NCI-H1048 (cell line): Measurements from ENCODE around the gene EPS8L2.
"Not testable (repeated sequence)": the region's sequence is repeated elsewhere in the genome, so short reads cannot be mapped to it uniquely, and the experiment has no call there.

Experiments used
- DNase-seq: peaks from one replicate; lab custom pipeline; 2025; lab: John Stamatoyannopoulos, UW

Gene EPS8L2

DNA sequence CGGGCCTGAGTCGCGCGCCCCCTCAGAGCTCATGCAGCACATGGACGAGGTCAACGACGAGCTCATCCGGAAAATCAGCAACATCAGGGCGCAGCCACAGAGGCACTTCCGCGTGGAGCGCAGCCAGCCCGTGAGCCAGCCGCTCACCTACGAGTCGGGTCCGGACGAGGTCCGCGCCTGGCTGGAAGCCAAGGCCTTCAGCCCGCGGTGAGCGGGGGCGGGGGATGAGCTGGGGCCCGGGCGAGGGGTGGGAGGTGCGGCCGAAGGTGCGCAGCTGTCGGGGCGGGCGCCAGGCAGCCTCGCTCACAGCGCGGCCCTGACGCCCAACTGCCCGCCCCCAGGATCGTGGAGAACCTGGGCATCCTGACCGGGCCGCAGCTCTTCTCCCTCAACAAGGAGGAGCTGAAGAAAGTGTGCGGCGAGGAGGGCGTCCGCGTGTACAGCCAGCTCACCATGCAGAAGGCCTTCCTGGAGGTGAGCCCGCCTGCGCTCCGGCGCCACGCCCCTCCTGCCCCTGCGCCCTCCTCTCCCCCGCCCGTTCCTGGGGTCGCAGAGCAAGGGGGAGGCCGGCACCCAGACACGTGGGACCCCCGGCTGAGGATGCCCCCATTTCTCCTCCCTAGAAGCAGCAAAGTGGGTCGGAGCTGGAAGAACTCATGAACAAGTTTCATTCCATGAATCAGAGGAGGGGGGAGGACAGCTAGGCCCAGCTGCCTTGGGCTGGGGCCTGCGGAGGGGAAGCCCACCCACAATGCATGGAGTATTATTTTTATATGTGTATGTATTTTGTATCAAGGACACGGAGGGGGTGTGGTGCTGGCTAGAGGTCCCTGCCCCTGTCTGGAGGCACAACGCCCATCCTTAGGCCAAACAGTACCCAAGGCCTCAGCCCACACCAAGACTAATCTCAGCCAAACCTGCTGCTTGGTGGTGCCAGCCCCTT is 20.5 kb downstream of the EPS8L2 start:
- DNase-seq = no peak

DNA sequence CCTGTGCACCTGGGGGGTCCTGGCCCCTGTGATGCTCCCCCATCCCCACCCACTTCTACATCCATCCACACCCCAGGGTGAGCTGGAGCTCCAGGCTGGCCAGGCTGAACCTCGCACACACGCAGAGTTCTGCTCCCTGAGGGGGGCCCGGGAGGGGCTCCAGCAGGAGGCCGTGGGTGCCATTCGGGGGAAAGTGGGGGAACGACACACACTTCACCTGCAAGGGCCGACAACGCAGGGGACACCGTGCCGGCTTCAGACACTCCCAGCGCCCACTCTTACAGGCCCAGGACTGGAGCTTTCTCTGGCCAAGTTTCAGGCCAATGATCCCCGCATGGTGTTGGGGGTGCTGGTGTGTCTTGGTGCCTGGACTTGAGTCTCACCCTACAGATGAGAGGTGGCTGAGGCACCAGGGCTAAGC is 21.3 kb downstream of the EPS8L2 start:
- DNase-seq = no peak

DNA sequence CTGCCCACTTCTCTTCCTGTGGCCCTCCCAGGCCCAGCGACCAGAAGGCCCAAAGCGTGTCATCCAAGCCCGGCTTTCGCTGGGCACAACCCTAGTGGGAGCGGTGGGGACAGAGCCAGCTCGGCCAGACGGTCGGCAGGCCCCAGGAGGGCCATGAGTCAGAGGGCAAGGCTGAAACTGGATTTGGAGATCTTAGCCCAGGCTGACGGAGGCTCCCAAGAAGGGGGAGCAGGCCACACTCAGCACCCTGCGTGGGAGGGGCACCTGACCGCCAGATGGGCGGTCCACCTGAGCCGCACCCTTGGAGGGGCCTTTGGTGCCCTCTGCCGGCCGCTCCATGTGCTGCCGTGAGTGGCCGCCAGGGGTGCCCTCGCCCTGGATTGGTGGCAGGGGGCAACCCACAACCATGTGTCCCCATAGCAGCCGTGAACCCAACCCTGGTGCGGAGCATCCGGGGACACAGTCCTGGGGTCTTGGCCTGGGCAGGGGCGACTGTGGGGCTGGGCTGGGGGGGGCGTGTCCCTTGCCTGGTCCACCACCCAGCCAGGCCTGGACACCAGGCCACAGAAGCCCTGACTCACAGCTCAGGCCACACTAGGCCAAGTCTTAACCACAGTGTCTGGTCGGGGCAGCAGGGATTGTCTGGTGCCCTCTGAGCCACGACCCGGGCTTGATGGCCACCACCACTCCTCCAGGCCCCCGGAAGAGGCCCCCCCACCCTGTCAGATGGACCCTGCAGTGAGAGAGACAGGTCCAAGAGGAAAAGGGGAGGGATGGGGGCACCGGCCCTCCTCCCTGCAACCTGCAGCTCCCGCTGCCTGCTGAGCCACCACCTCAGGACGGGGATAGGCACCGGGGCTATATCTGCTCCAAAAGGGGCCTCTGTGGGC is 22.1 kb downstream of the EPS8L2 start:
- no peak for DNase-seq

DNA sequence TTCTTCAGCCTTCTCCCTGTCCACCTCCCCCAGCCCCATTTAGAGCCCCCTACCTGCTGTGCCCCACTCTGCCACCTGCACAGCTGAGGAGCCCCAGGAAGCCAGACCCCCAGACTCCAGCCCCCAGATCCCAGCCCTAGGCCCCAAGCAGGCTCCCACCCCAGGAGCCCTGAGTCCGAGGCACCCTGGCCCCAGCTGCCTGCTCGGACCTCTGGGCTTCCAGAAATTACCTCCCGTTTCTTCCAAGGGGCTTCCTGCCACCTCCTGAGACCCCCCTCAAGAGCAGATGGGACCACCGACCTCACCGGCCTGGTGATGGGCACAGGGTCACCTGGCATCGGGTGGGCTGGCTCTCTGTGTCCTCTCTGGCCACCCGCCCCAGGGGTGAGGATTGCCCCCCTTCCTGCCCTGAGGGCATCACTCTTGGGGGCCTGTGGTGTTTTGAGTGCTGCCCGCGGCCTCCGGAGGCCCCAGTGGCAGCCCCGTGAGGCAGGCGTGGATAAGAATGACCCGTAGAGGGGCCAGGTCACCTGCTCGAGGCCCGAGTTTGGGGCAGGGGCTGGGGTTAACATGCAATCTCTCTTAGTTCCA is 23.0 kb downstream of the EPS8L2 start:
- DNase-seq = no peak

DNA sequence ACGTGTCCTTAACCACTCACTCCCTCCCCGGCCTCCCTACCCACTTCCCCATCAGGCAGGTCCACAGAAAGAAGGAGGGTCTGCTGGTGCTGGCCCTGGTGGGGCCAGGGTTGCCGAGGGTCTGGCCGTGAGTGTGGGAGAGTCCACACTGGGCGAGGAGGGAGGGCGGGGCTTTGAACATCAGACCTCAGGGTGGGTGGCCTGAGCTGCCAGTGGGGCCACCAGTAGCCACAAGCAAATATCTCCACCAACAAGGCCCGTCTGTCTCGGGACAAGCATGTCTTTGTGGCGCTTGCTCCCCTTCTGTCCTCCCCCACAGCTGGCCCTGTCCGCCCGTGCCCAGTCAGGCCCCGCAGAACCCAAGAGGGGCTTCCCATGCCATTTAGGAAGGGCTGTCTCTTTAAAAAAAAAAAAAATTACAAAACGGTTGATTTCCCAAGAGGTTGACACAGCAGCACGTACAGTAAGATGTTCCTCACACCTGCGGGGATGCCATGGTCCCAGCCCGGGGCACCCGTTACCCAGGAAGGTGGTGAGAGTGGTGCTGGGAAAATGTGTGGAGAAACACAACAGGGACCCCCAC is 23.6 kb downstream of the EPS8L2 start:
- no peak for DNase-seq

DNA sequence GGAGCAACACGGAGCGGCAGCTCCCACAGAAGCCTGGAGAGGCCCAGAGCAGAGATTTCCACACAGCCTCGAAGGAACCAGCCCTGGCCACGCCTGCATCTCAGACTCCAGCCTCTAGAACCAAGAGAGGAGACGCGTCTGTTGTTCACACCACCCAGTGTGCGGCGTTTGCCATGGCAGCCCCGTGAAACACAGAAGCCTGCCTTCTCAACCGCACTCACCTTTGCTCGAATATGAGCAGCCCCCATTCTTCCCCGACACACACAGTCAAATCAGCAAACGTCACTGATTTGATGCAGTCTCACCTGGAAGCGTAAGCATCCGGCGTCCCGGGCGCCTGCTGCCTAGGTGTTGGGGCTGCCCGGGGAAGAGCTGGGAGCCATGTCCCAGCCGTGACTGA is 27.0 kb downstream of the EPS8L2 start:
- DNase-seq = no peak

DNA sequence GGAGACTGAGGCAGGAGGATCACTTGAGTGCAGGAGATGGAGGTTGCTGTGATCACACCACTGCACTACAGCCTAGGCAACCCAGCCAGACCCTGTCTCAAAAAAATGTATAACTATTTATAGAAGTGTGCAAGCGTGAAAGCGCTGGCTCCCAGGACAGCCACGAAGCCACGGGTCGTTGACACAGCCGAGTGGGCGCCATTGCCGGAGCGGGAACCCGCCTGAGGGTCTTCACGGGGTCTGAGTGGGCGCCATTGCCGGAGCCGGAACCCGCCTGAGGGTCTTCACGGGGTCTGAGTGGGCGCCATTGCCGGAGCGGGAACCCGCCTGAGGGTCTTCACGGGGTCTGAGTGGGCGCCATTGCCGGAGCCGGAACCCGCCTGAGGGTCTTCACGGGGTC is 28.5 kb downstream of the EPS8L2 start:
- not testable (repeated sequence) for DNase-seq

DNA sequence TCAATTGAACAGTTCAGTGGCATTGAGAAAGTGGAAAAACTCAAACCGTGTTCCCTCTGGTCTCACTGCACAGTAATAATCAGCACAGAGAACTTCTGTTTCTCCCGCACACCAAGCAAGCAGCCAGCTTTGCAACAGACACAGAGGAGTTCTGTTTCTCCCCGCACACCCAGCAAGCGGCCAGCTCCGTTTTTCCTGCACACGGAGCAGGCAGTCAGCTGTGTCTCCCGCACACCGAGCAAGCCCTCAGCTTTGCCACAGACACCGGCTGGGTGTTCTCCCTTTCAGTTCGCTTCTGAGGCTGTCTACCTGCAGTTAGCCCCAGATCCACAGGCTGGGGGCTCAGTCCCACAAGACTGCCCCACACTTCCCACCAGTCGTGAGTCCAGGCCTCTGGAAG is 31.3 kb downstream of the EPS8L2 start:
- no peak for DNase-seq

DNA sequence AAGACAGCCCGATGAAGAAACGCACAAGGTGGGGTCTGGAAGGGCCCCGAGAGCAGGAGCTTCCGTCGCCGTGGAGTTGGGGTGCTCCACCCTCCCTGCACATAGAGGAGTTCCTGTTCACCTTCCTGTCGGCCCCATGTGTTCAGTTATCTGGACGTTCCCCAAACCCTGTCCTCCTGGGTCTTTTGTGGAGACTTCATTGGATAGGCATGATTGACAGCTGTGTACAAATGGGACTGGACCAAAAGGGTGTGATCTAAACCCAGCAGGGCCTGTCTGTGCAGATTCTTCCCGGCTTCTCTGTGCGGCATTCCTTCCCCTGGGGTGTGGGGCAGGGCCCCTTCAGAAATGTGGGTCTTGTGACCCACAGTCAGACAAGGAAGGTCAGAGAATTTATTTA is 31.9 kb downstream of the EPS8L2 start:
- DNase-seq = not testable (repeated sequence)

DNA sequence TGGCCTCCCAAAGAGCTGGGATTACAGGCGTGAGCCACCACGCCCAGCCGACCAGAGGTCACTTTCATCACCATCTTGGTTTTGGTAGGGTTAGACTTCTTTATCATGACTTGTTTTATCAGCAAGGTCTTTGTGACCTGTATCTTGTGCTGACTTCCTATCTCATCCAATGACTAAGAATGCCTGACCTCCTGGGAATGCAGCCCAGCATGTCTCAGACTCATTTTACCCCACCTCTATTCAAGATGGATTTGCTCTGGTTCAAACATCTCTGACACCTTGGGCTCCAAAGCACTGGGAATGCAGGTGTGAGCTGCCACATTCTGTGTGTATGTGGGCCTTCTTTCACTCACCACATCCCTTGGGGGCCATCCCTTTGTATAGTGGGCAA is 36.1 kb downstream of the EPS8L2 start:
- no peak for DNase-seq

DNA sequence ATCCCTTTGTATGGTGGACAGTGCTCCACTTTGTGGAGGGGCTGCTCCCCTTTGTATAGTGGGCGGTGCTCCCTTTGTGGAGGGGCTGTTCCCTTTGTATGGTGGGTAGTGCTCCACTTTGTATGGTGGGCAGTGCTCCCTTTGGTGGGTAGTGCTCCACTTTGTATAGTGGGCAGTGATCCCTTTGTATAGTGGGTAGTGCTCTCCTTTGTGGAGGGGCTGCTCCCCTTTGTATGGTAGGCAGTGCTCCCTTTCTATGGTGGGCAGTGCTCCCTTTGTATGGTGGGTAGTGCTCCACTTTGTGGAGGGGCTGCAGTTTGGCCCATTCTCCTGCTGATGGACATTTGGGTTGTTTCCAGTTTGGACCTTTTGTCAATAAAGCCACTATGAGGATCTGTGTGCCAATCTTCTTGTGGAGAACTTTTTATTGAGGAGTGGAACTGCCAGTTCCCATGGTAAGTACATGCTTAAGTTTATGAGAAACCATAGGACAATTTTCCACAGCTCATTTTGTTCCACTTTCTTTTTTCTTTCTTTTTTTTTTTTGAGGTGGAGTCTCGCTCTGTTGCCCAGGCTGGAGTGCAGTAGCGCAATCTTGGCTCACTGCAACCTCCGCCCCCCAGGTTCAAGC is 36.7 kb downstream of the EPS8L2 start:
- no peak for DNase-seq

DNA sequence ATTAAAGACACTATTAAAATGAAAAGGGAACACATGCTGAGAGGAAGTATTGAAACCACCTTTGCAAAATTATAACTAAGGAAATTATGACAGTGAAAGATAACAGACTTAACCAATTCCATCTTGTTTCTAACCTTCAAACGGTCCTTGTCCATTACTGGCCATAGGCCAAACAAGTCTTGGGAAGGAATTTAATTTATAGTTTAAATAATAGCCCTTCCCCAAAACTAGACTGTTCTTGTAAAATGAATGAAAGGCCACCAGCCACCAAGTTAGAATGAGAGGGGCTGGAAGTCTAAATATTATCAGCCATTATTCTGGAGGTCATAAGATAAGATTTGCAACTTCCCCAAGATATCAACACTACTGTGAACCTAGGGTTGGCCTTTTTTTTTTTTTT is 39.4 kb downstream of the EPS8L2 start:
- DNase-seq = no peak

DNA sequence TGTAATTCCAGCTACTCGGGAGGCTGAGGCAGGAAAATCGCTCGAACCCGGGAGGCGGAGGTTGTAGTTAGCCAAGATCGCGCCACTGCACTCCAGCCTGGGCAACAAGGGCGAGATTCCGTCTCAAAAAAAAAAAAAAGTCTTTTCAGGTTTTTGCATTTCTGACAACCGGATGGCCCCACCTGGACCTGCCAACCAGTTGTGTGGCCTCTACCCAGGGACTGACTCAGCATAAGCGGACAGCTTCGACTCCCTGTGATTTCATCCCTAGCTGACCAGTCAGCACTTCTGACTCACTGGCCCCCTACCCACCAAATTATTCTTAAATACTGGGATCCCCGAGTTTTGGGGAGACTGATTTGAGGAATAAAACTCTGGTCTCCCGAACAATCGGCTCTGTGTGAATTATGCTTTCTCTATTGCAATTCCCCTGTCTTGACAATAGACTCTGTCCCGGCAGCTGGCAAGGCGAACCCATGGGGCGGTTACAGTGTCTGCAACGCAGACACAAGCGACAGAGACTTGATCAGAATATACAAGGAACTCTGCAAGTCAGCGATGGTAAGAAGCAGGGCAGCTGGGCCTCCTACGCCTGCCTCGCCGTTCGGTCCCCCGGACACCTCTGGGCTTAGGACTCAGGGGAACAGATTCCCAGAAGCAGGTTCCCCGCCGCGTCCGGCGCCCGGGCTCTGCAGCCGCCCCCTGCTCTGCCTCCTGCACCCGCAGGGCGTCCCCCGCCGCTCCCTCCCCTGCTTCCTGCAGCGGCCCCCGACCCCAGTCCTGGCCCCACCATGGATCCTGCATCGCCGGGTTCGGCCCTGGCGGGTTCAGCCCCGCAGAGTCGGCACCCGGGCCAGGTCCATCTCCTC is 40.5 kb downstream of the EPS8L2 start:
- DNase-seq = no peak

DNA sequence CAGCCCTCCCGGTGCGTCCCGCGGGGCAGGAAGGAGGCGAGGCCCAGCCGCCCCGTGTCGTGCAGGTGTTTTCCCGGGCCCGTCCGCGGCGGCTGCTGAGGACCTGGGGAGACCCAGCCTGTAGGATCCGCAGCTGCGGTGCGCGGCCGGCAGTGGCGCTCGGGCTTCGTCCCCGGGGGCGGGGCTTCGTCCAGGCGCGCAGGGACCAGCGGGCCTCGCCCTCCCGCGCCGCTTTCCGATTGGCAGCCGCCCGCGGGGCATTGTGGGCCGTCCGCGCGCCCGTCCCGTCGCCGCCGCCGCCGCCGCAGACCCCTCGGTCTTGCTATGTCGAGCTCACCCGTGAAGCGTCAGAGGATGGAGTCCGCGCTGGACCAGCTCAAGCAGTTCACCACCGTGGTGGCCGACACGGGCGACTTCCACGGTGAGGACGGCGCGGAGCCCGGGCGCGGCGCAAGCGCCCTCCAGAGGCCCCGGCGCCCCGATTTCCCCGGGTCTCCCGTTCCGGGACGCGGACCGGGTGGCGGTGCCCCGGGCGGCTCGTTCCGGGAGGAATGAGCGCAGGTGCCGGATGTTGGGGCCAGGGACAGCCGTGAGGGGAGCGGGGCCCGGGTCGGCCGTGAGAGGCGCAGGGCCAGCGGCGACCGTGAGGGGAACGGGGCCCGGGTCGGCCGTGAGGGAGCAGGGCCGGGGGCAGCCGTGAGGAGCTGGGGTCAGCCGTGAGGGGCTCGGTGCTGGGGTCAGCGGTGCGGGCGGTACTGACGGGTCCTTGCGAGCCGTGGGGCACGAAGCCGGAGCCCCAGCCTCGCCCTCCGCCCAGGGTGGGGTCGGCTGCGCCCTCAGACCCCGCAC is 41.4 kb downstream of the EPS8L2 start, which contains the start of gene TALDO1:
TSS of gene TALDO1 (plus strand) at position 307 of the 849 bp plus-strand sequence. CDS start at position 325, 18 bp downstream.
- peak; percentile 90 for DNase-seq

DNA sequence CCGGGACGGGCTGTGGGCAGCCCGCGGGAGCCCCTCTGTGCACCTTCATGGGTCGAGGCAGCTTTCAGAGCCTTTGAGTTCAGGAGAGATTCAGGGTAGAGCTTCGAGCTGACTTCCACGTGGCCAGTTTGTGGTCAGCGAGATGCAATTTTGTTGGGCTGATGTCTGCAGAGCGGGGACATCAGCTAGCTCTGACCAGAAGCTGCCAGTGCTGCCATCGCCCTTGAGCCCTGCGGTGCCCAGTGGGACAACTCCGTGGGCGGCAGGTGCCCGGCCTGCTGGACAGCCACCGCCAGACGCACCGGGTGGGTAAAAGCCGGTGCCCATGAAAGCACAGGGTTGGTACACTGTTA is 42.0 kb downstream of the EPS8L2 start:
- no peak for DNase-seq

DNA sequence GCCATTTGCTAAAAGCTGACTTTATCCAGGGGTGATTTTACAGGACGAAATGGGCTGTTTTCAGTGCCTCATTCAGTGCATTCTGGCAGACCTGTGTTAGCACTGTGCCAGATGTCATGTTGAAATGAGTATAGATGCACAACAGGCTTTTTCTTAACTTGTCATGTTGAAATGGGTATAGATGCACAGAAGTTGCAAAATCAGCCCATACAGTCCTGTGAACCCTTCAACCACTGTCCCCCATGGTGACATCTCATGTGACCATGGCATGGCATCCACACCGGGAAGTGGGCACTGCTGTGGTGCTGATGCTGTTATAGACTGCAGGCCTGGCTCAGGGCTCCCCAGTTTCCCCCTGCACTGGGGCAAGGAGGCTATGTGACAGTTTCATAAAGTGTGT is 43.7 kb downstream of the EPS8L2 start:
- no peak for DNase-seq

DNA sequence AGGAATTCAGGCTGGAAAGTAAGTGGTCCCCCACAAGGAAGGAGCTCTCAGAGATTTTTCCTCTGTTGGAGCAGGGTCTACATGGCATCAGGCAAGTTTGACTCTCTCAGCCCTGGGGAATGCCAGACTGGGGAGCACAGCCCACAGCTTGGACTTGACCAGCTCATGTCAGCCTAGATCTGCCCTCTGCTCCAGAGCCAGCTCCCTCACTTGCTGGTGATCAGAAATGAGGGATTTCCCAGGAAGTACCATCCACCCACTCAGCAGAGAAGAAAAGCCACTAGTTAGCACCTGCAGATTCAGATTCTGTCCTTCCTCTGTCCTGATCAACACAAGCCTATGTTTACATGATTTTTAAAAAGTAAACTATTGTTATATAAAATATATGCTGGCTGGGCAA is 54.2 kb downstream of the EPS8L2 start:
- no peak for DNase-seq

DNA sequence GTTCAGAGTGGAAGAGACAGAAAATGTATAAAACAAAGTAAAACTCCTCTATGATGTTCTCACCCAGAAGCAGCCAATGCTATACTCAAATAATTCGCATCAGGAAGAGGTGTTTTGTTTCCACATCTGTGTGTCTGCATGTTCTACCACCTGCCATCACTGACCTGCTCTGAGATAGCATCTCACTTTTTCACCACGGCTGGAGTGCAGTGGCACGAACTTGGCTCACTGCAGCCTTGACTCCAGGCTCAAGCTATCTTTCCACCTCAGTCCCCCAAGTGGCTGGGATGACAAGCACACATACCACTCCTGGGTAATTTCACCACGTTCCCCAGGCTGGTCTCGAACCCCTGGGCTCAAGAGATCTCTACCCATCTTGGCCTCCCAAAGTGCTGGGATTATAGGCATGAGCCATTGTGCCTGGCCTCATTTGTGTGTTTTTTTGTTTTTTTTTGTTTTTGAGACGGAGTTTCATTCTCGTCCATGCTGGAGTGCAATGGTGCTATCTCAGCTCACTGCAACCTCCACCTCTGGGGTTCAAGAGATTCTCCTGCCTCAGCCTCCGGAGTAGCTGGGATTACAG is 55.6 kb downstream of the EPS8L2 start:
- DNase-seq = no peak

DNA sequence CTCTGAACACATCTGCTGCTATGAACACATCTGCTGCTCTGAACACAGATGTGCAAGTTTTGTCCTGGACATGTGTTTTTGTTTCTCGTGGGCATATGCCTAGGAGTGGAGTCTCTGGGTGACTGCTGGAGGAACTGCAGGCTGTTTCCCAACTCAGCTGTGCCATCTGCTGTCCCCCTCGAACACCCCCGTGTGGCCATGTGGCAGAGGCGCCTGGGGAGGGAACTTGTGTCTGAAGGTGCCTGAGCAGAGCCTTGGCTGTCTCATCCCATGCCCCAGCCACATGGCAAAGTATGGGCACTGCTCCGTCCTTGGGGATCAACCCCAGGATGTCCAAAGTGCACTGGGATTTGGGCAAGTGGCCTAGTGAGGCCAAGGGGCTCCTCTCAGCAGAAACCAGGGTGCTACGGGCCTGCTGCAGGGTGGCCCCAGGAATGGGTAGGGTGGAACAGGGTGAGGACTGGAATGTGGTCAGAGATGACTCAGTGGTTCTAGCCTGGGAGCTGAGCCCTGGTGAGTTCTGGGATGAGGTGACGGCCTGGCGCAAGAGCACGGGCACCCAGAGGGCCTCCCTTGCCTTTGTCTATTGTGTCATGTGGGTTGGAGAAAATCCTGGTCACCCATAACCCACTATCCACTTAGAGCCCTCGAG is 56.5 kb downstream of the EPS8L2 start:
- DNase-seq = no peak
